GM10266 (cell line): Measurements from ENCODE around the gene NOL7.

Experiments
- DNase-seq: peaks from one replicate; pipeline ENCODE4 v3.0.0; 2012; ENCODE audit errors: extremely low spot score
- TF ChIP-seq, protein P1 (sequence below): IDR thresholded peaks from 2 replicates; pipeline ENCODE4 v1.5.1; 2012; ENCODE audit warnings: mild to moderate bottlenecking, low read depth; ENCODE audit not compliant: control insufficient read depth, insufficient read depth; ENCODE audit errors: missing control alignments

NOL7 gene

DNA sequence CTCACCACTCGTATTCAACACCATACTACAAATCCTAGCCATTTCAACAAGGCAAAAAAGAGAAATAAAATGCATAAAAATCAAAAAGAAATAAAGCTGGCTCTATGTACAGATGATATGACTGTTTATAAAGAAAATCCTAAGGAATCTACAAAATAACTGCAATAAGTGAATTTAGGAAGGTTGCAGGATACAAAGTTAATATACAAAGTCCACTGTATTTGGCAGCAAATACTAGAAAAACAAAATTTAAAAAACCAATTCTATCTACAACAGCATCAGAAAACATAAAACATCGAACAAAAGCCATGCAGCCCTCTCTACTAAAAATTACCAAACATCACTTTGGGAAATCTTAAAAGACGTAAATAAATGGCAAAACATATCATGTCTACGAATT lies 48.9 kb downstream of the NOL7 start:
- no peak for DNase-seq
- TF ChIP-seq, protein P1, sequence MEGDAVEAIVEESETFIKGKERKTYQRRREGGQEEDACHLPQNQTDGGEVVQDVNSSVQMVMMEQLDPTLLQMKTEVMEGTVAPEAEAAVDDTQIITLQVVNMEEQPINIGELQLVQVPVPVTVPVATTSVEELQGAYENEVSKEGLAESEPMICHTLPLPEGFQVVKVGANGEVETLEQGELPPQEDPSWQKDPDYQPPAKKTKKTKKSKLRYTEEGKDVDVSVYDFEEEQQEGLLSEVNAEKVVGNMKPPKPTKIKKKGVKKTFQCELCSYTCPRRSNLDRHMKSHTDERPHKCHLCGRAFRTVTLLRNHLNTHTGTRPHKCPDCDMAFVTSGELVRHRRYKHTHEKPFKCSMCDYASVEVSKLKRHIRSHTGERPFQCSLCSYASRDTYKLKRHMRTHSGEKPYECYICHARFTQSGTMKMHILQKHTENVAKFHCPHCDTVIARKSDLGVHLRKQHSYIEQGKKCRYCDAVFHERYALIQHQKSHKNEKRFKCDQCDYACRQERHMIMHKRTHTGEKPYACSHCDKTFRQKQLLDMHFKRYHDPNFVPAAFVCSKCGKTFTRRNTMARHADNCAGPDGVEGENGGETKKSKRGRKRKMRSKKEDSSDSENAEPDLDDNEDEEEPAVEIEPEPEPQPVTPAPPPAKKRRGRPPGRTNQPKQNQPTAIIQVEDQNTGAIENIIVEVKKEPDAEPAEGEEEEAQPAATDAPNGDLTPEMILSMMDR: no peak

DNA sequence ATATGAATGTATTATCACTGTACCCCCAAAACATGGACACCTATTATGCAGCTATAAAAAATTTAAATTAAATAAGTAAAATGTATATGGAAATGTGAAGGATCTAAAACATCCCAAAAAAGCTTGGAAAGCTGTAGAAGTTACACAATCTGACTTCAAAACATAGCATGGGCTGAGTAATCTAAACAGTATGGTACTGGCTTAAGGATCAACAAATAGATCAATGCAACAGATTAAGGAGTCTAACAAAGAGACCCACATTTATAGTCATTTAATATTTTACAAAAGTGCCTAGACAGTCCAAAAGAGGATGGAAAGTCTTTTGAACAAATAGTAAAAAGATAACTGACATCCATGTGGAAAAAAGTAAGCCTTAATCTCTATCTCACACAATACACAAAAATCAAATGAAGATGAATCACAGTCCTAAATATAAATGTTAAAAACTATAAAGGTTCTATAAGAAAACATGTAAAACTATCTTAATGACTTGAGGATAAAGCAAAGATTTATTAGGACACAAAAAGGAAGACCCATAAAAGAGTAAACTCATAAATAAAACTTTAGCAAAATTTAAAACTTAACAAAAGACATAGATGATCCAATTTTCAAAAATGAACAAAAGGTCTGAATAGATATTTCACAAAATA lies 49.7 kb downstream of the NOL7 start:
- TF ChIP-seq, protein P1: no peak

DNA sequence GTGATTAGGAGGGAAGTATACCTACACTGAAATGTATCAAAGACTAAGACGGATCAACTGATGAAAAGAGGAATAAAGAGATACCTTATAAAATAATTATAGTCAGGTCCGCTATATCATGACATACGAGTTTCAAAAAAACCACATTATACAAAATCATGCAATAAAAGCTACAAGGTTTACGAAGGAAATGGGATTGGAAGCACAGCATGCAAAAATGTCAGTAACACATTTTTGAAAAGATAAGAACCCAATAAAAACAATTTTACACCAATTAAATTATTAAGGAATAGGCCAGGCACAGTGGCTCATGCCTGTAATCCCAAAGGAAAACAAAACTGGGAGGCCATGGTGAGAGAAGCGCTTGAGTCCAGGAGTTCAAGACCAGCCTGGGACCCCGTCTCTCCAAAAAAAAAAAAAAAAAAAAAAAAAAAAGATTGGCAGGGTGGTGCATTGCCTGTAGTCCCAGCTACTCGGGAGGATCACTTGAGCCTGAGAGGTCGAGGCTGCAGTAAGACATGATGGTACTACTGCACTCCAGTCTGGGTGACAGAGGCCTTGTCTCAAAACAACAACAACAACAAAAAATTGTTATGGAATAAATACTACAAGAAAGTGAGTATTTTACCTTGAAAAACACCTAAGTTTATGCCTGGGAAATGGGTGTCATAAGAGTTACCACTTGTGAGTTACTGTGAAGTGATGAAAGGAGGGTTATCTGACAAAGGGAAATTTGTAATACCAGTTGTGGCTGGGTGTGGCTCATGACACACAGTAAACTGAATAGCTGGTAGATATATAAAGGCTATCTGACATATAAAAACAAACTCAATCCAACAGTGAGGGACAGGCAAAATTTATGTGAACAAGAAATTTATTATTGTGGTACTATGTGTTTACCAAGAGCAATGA lies 51.3 kb downstream of the NOL7 start:
- TF ChIP-seq, protein P1: no peak
- no peak for DNase-seq

More for the DNA sequence above, 49.7 kb downstream of the NOL7 start:
- DNase-seq: no peak

DNA sequence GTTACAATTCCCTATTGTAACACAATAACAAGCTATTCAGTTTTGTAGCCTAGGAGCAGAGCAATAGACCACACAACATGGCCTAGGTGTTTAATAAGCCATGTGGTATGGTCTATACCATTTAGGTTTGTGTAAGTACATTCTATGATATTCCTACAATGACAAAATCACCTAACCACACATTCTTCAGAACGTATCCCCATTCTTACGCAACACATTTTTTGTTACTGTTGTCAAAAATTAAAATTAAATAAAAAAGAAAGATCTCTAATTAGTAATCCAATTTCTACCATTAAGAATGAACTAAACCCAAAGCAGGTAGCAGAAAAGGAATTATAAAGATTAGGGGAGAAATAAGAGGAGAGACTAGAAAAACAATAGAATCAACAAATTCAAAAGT lies 52.5 kb downstream of the NOL7 start:
- no peak for DNase-seq
- TF ChIP-seq, protein P1: no peak

DNA sequence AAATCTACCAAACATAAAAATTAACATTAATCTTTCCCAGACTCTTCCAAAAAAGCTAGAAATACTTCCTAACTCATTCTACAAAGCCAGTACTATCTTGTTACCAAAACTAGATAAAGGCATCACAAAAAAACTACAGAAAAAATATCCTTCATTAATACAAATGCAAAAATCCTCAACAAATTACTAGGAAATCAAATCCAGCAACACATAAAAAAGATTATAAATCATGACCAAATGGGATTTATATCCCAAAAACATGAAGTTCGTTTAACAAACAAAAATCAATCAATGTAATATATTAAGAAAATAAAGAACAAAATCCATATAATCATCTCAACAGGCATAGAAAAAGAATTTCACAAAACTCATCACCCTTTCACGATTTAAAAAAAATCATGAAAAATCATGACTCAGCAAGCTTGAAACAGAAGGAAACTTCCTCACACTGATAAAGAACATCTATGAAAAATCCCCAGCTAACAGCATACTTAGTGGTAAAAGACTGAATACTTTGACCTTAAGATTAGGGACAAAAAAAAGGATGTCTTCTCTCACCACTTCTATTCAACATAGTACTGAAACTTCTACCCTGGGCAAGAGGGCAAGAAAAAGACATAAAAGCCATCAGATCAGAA lies 53.3 kb downstream of the NOL7 start:
- no peak for DNase-seq

DNA sequence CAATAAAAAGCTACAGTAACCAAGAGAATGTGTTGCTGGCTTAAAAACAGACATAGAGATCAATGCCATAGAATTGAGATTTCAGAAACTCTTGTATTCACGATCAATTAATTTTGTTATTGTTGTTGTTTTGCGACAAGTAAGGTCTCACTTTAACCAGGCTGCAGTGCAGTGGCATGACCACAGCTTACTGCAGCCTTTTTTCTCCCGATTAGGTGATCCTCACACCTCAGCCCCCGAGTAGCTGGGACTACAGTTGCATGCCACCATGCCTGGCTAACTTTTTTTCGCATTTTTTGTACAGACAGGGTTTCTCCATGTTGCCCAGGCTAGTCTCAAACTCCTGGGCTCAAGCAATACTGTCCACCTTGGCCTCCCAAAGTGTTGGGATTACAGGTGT lies 54.3 kb downstream of the NOL7 start:
- DNase-seq: no peak
- TF ChIP-seq, protein P1: no peak

More for the DNA sequence above, 53.3 kb downstream of the NOL7 start:
- TF ChIP-seq, protein P1: no peak
